H1 (cell line): ENCODE measurements around the gene STK32C. TPM values are rescaled to one million over a fixed set of nuclear protein-coding genes. Genes with fewer than 3 reads are reported as not detected.

Source experiments
- CTCF ChIA-PET: fragments of 300-600 bp; sonication (Branson Sonifier 250); formaldehyde crosslinking; loops from one replicate; lab custom pipeline; 2021; ENCODE audit not compliant: partially characterized antibody; lab: Charles Lee
- POLR2A ChIA-PET: fragments of 300-600 bp; sonication (Branson Sonifier 250); formaldehyde crosslinking; loops from one replicate; lab custom pipeline; 2021; ENCODE audit warnings: inconsistent platforms; ENCODE audit not compliant: partially characterized antibody; lab: Charles Lee
- DNase-seq, 2 experiments: peaks; one replicate each; pipeline versions ENCODE4 v3.0.0 to v3.0.0-alpha.2; 2010 to 2022; ENCODE audit warnings: low spot score in 2 of 2, low read depth in 1 of 2, mixed read lengths in 1 of 2
- FAIRE-seq: peaks from 2 replicates; lab custom pipeline; 2011; peaks lifted over from hg19 to GRCh38; lab: Jason Lieb, UNC
- H2AFZ ChIP-seq: 2 replicates; pipeline ENCODE4 v1.8.1; 2012; ENCODE audit warnings: low read length, inconsistent platforms
- H2AK5ac ChIP-seq: 2 replicates; pipeline ENCODE4 v1.6.1; 2013; ENCODE audit warnings: low read depth, low read length
- H2BK120ac ChIP-seq: replicated peaks from 2 replicates; pipeline ENCODE3; 2013; ENCODE audit warnings: low read depth, low read length, inconsistent platforms
- H2BK12ac ChIP-seq: 2 replicates; pipeline ENCODE4 v1.6.1; 2013; ENCODE audit warnings: low read depth, low read length
- H2BK15ac ChIP-seq: 2 replicates; pipeline ENCODE4 v1.6.1; 2013; ENCODE audit warnings: low read length
- H2BK20ac ChIP-seq: 2 replicates; pipeline ENCODE4 v1.6.1; 2013; ENCODE audit warnings: low read length
- H2BK5ac ChIP-seq: 2 replicates; pipeline ENCODE4 v1.6.1; 2013; ENCODE audit warnings: low read depth, low read length
- H3K14ac ChIP-seq: 2 replicates; pipeline ENCODE4 v1.6.1; 2013; ENCODE audit warnings: inconsistent platforms; ENCODE audit not compliant: insufficient read length
- H3K18ac ChIP-seq: 2 replicates; pipeline ENCODE4 v1.6.1; 2013; ENCODE audit warnings: low read length; ENCODE audit errors: extremely low read depth
- H3K23ac ChIP-seq: 2 replicates; pipeline ENCODE4 v1.6.1; 2013; ENCODE audit warnings: inconsistent platforms; ENCODE audit not compliant: insufficient read length
- H3K23me2 ChIP-seq: 2 replicates; pipeline ENCODE4 v1.6.1; 2013; ENCODE audit warnings: low read depth, low read length
- H3K27ac ChIP-seq: 2 replicates; pipeline ENCODE4 v1.6.1; 2011; ENCODE audit warnings: low read depth, low read length, inconsistent platforms
- H3K27me3 ChIP-seq, 4 experiments: replicated peaks in 1 of 4; 1 replicate in 1 of 4; 2 replicates in 3 of 4; pipeline versions ENCODE4 v1.6.1 to v1.8.1; 2011 to 2013; ENCODE audit warnings: low read length in 3 of 4, mild to moderate bottlenecking in 3 of 4, inconsistent platforms in 2 of 4, mixed read lengths in 2 of 4, moderate library complexity in 1 of 4; ENCODE audit not compliant: control insufficient read depth in 3 of 4, insufficient read depth in 3 of 4; ENCODE audit errors: extremely low read depth in 1 of 4
- H3K36me3 ChIP-seq, 4 experiments: 2 replicates each; pipeline versions ENCODE4 v1.6.1 to v1.8.1; 2011 to 2013; ENCODE audit warnings: mild to moderate bottlenecking in 4 of 4, low read length in 3 of 4, moderate library complexity in 2 of 4, control low read depth in 1 of 4, inconsistent platforms in 1 of 4; ENCODE audit not compliant: insufficient read depth in 4 of 4, control insufficient read depth in 2 of 4
- H3K4ac ChIP-seq: replicated peaks from 2 replicates; pipeline ENCODE3; 2013; ENCODE audit warnings: low read length, low read depth, mixed read lengths, inconsistent platforms; ENCODE audit not compliant: insufficient read length
- H3K4me1 ChIP-seq, 4 experiments: replicated peaks in 1 of 4; 1 replicate in 1 of 4; 2 replicates in 3 of 4; pipeline versions ENCODE4 v1.6.1 to v1.8.1; 2011 to 2013; ENCODE audit warnings: low read length in 3 of 4, inconsistent platforms in 2 of 4, mixed read lengths in 1 of 4; ENCODE audit not compliant: insufficient read depth in 4 of 4, control insufficient read depth in 3 of 4
- H3K4me2 ChIP-seq, 2 experiments: 2 replicates each; pipeline versions ENCODE4 v1.6.1 to v1.8.1; 2011 to 2013; ENCODE audit warnings: low read depth in 2 of 2, low read length in 2 of 2, control low read depth in 1 of 2, inconsistent platforms in 1 of 2, mild to moderate bottlenecking in 1 of 2; ENCODE audit not compliant: insufficient read depth in 1 of 2
- H3K4me3 ChIP-seq, 4 experiments: fragments of 200-600, 300-600 bp in 1 of 4; sonication (generic), shearing (Covaris generic), sonication (Bioruptor Twin) in 1 of 4; 2 replicates each; pipeline versions ENCODE4 v1.5.1 to v1.8.1; 2011 to 2016; ENCODE audit warnings: low read length in 4 of 4, low read depth in 3 of 4, control low read depth in 2 of 4, inconsistent platforms in 2 of 4, mild to moderate bottlenecking in 2 of 4, mixed read lengths in 1 of 4, moderate library complexity in 1 of 4; ENCODE audit not compliant: insufficient read depth in 2 of 4; ENCODE audit errors: extremely low read depth in 1 of 4
- H3K56ac ChIP-seq: replicated peaks from 2 replicates; pipeline ENCODE3; 2013; ENCODE audit warnings: low read depth, mild to moderate bottlenecking, mixed read lengths, low read length, inconsistent platforms; ENCODE audit not compliant: insufficient read length
- H3K79me1 ChIP-seq: 2 replicates; pipeline ENCODE4 v1.6.1; 2013; ENCODE audit warnings: low read depth, low read length, control low read depth
- H3K79me2 ChIP-seq, 2 experiments: 2 replicates each; pipeline versions ENCODE4 v1.6.1 to v1.8.1; 2012 to 2013; ENCODE audit warnings: low read length in 2 of 2, mild to moderate bottlenecking in 2 of 2, inconsistent platforms in 1 of 2; ENCODE audit not compliant: insufficient read depth in 2 of 2, control insufficient read depth in 1 of 2
- H3K9ac ChIP-seq, 4 experiments: replicated peaks in 1 of 4; 1 replicate in 1 of 4; 2 replicates in 3 of 4; pipeline versions ENCODE4 v1.6.1 to v1.8.1; 2011 to 2013; ENCODE audit warnings: low read depth in 3 of 4, low read length in 3 of 4, control low read depth in 2 of 4, mild to moderate bottlenecking in 2 of 4, moderate library complexity in 2 of 4, inconsistent platforms in 1 of 4; ENCODE audit errors: extremely low read depth in 1 of 4
- H3K9me3 ChIP-seq, 2 experiments: 2 replicates each; pipeline versions ENCODE4 v1.6.1 to v1.8.1; 2012 to 2013; ENCODE audit warnings: mild to moderate bottlenecking in 2 of 2, moderate library complexity in 2 of 2, control low read depth in 1 of 2, inconsistent platforms in 1 of 2, low read depth in 1 of 2, low read length in 1 of 2, mixed read lengths in 1 of 2; ENCODE audit not compliant: insufficient read depth in 2 of 2
- H4K20me1 ChIP-seq, 2 experiments: replicated peaks in 1 of 2; 2 replicates each; pipeline versions ENCODE3 to v1.8.1; 2011 to 2013; ENCODE audit warnings: inconsistent platforms in 2 of 2, low read length in 2 of 2, mild to moderate bottlenecking in 1 of 2; ENCODE audit not compliant: insufficient read depth in 2 of 2, control insufficient read depth in 1 of 2
- H4K5ac ChIP-seq: 2 replicates; pipeline ENCODE4 v1.6.1; 2013; ENCODE audit warnings: low read length, low read depth, mixed read lengths, inconsistent platforms; ENCODE audit not compliant: insufficient read length
- H4K8ac ChIP-seq: 2 replicates; pipeline ENCODE4 v1.8.0; 2013; ENCODE audit warnings: mild to moderate bottlenecking, moderate library complexity, low read length, inconsistent platforms; ENCODE audit not compliant: insufficient read depth; ENCODE audit errors: extremely low read depth
- H4K91ac ChIP-seq: replicated peaks from 2 replicates; pipeline ENCODE3; 2013; ENCODE audit warnings: low read length, mixed read lengths, inconsistent platforms; ENCODE audit not compliant: insufficient read length
- PHF8 ChIP-seq: fragments of 200-600 bp; sonication (generic); conservative IDR thresholded peaks from 2 replicates; pipeline ENCODE4 v1.7.1; 2012; ENCODE audit warnings: low read depth, mild to moderate bottlenecking, inconsistent platforms, low read length, moderate library complexity
- RFX5 ChIP-seq: IDR thresholded peaks from 2 replicates; pipeline ENCODE4 v1.6.1; 2011; ENCODE audit warnings: low read depth, low read length, improper control_type of control experiment, borderline replicate concordance
- WGBS, 2 experiments: shearing (Covaris generic) in 1 of 2; methylation state at CpG; one replicate each; pipeline versions ENCODE4 v1.1.6 to v1.1.7; 2013 to 2015; ENCODE audit warnings: low lambda C conversion rate in 2 of 2, mixed read lengths in 2 of 2, inconsistent platforms in 1 of 2, low coverage in 1 of 2, missing lambda C conversion rate in 1 of 2; ENCODE audit not compliant: insufficient replicate concordance in 2 of 2, insufficient coverage in 1 of 2, insufficient read length in 1 of 2; ENCODE audit errors: extremely low coverage in 1 of 2, missing lambda C conversion rate in 1 of 2; 5-methylcytosine and 5-hydroxymethylcytosine counted together
- polyA plus RNA-seq, 7 experiments: library from polyadenylated mRNA; depleted of rRNA in 3 of 7; stranded (reverse) in 5 of 7; unstranded in 2 of 7; fragments of >200 nt in 5 of 7; fragments of 200-250 nt in 2 of 7; gene quantifications; 1 replicate in 5 of 7; 2 replicates in 1 of 7; 4 replicates in 1 of 7; pipeline versions ENCODE4 v1.2.1 to v1.2.3, GENCODE V29; 2011 to 2013; ENCODE audit warnings: missing spikeins in 2 of 7, mixed read lengths in 2 of 7
- total RNA-seq: library from RNA; stranded (reverse); fragmentation: NEBNext Ultra II Directional; extraction: Animal tissue kit (Norgen Biotek cat#: 25700); gene quantifications from 2 replicates; pipeline ENCODE4 v1.2.1, GENCODE V29; 2021

The STK32C gene
- total and polyA plus RNA-seq, 2 of the 8 experiments (the other 6 are each of a cell fraction or from before 2014, with no cell fraction given) = 10.6 to 15.6 TPM

GRCh38 chr10:132241496-132241895 is 66.3 kb downstream of the STK32C start:
- Histone ChIP-seq H3K23ac (no peak overlapping the region), H2BK15ac (no peak overlapping the region), H4K91ac (no peak overlapping the region), H4K8ac (no peak overlapping the region), H4K20me1 (peaks cover 0 to 4% of the 10 kb centered on the region in 2 experiments), H3K4me2 (no peak overlapping the region), H3K4me1 (no peaks in the 10 kb centered on the region; a peak in 1 of 7 replicates), H3K9me3 (no peaks in the 10 kb centered on the region), H3K36me3 (no peaks in the 10 kb centered on the region), H3K9ac (no peak overlapping the region), H3K18ac (no peak overlapping the region), H3K23me2 (no peaks in the 10 kb centered on the region), H3K14ac (no peak overlapping the region), H3K27ac (no peak overlapping the region), H2BK12ac (no peak overlapping the region), H4K5ac (no peak overlapping the region), H3K4me3 (no peak overlapping the region), H2AK5ac (no peak overlapping the region), H3K4ac (no peak overlapping the region), H3K27me3 (no peaks in the 10 kb centered on the region), H2BK5ac (no peak overlapping the region), H2BK120ac (no peak overlapping the region), H3K56ac (no peak overlapping the region), H2BK20ac (no peak overlapping the region), H3K79me1 (no peaks in the 10 kb centered on the region), H3K79me2 (no peaks in the 10 kb centered on the region), H2AFZ (no peak overlapping the region)
- DNase-seq (no peak), FAIRE-seq (no peak)
- no peak for TF ChIP-seq PHF8
- no peak for TF ChIP-seq RFX5
- ChIA-PET CTCF (interaction anchor here (0.9 to 1.0 kb wide), 2 partner anchors 11 to 119 kb away, joined by 3 read pairs; no protein-coding TSS in a partner anchor), POLR2A (no interaction called here)
- 89% methylated on average over 15 of the region's 15 CpGs; no CpG with 5 or more reads in 1 of the 2 experiments for WGBS, 2 experiments
